ENCODE results near the gene NHERF1. TPM values are rescaled to one million over a fixed set of nuclear protein-coding genes. Genes with fewer than 3 reads are reported as not detected.

Gene NHERF1
- total RNA-seq, 1 experiment from 2014 or later = 90.8 TPM

DNA sequence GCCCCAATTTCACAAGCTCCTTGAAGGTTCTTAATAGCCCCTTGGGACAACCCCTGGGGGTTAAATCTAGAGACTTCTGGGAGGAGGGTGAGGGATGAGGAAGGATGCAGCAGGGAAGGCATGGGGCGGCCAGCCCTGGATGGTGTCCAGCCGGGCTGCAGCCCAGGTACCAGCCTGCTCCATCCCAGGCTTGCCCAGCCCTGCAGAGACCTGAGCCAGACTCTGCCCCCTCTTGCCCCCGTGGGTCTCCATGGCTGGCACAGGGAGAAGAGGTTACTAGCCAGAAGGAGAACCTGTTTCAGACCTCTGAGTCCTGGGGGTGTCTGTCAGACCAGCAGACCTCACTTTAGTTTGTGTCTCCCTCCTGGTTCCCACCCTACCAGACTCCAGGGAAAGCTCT lies 8.5 kb downstream of the NHERF1 start:
- TF ChIP-seq REST (IDR thresholded peaks at IDR 0.05; ENCODE audit: insufficient read depth in 1 of 2, low read depth in 2 of 2, low read length in 1 of 2) = no peak
- no peak for TF ChIP-seq POLR2AphosphoS5 (IDR thresholded peaks at IDR 0.05; ENCODE audit: low read depth, low read length)
- TF ChIP-seq, protein P1, sequence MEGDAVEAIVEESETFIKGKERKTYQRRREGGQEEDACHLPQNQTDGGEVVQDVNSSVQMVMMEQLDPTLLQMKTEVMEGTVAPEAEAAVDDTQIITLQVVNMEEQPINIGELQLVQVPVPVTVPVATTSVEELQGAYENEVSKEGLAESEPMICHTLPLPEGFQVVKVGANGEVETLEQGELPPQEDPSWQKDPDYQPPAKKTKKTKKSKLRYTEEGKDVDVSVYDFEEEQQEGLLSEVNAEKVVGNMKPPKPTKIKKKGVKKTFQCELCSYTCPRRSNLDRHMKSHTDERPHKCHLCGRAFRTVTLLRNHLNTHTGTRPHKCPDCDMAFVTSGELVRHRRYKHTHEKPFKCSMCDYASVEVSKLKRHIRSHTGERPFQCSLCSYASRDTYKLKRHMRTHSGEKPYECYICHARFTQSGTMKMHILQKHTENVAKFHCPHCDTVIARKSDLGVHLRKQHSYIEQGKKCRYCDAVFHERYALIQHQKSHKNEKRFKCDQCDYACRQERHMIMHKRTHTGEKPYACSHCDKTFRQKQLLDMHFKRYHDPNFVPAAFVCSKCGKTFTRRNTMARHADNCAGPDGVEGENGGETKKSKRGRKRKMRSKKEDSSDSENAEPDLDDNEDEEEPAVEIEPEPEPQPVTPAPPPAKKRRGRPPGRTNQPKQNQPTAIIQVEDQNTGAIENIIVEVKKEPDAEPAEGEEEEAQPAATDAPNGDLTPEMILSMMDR (IDR thresholded peaks at IDR 0.05) = no peak
- no peak for TF ChIP-seq SIN3A (IDR thresholded peaks at IDR 0.05; ENCODE audit: borderline replicate concordance, insufficient read depth, low read depth, low read length)
- TF ChIP-seq TCF7L2 (IDR thresholded peaks at IDR 0.05; ENCODE audit: low read depth, low read length) = no peak
- Histone ChIP-seq H3K36me3 (ENCODE audit: control insufficient read depth, insufficient read depth, low read length) (no peaks in the 10 kb centered on the region), H3K4me3 (ENCODE audit: low read depth in 2 of 2, low read length in 2 of 2) (no peak overlapping the region), H3K4me1 (ENCODE audit: control insufficient read depth, insufficient read depth, low read length) (peaks cover 45% of the 10 kb centered on the region), H3K27ac (ENCODE audit: low read length) (no peak overlapping the region), H3K27me3 (ENCODE audit: control insufficient read depth, insufficient read depth, low read length) (no peaks in the 10 kb centered on the region), H3K9me3 (ENCODE audit: control insufficient read depth, insufficient read depth, low read depth, low read length) (no peaks in the 10 kb centered on the region)
- POLR2A ChIA-PET = no interaction called here
- ATAC-seq (no peak), DNase-seq (ENCODE audit: low read depth, low spot score) (no peak)
- no TSS peak for BruUV-seq (replicated peaks)
- CTCF ChIA-PET = no interaction called here
- in situ Hi-C loops (cut with HindIII; ENCODE audit: low pct_unique_long_range_greater_than_20kb, low sequenced_read_pairs) (no loop called here), intact Hi-C loops (cut with micrococcal nuclease; ENCODE audit: unreplicated experiment) (no loop called here)

DNA sequence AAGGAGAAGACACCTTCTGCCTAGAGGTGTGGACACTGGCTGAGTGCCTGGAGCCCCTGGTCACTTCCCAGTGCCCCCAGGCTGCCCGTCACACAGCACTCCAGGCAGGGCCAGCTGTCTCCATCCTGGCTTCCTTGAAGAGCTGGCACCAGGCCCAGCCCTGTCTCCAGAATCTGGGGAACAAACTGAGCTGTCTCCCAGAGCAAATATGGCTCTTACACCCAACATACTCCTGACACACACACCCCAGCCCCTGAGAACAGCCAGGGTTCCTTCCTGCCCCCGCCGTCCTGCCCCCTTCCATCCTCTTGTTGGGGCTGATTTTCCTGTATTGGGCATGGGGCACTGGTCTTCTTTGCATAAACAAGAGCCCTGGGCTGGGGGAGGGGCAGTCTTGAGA lies 9.1 kb downstream of the NHERF1 start:
- in situ Hi-C loops (cut with HindIII; ENCODE audit: low pct_unique_long_range_greater_than_20kb, low sequenced_read_pairs) = no loop called here
- no peak for ATAC-seq
- Histone ChIP-seq H3K4me1 (ENCODE audit: control insufficient read depth, insufficient read depth, low read length) (peaks cover 45% of the 10 kb centered on the region), H3K27ac (ENCODE audit: low read length) (no peak overlapping the region), H3K9me3 (ENCODE audit: control insufficient read depth, insufficient read depth, low read depth, low read length) (no peaks in the 10 kb centered on the region), H3K27me3 (ENCODE audit: control insufficient read depth, insufficient read depth, low read length) (no peaks in the 10 kb centered on the region), H3K4me3 (ENCODE audit: low read depth in 2 of 2, low read length in 2 of 2) (no peak overlapping the region), H3K36me3 (ENCODE audit: control insufficient read depth, insufficient read depth, low read length) (no peaks in the 10 kb centered on the region)
- POLR2A ChIA-PET = no interaction called here
- no peak for TF ChIP-seq REST (IDR thresholded peaks at IDR 0.05; ENCODE audit: insufficient read depth in 1 of 2, low read depth in 2 of 2, low read length in 1 of 2)
- TF ChIP-seq, protein P1 (IDR thresholded peaks at IDR 0.05) = no peak
- no peak for TF ChIP-seq SIN3A (IDR thresholded peaks at IDR 0.05; ENCODE audit: borderline replicate concordance, insufficient read depth, low read depth, low read length)
- TF ChIP-seq TCF7L2 (IDR thresholded peaks at IDR 0.05; ENCODE audit: low read depth, low read length) = no peak
- no peak for TF ChIP-seq POLR2AphosphoS5 (IDR thresholded peaks at IDR 0.05; ENCODE audit: low read depth, low read length)
- intact Hi-C loops (cut with micrococcal nuclease; ENCODE audit: unreplicated experiment) = no loop called here
- CTCF ChIA-PET = interaction anchor here (1.2 kb wide), 1 partner anchor 8 kb away, joined by 5 read pairs; no protein-coding TSS in a partner anchor
- no TSS peak for BruUV-seq (replicated peaks)
- no peak for DNase-seq (ENCODE audit: low read depth, low spot score)
